Tibial artery (tissue), 4 donors: Measurements from ENCODE around the gene APCDD1L.
"Not testable (repeated sequence)": the region's sequence is repeated elsewhere in the genome, so short reads cannot be mapped to it uniquely, and the experiment has no call there.

Source experiments
- DNase-seq, 2 donors: peaks; one replicate each; pipeline ENCODE4 v3.0.0-alpha.2; 2019
- H3K27ac ChIP-seq, 2 donors: fragments of 200-600 bp; sonication (generic) in 1 of 2; 1 replicate in 1 of 2; 2 replicates in 1 of 2; pipeline ENCODE4 v1.5.1; 2018 to 2019; ENCODE audit warnings: mild to moderate bottlenecking in 1 of 2
- H3K27me3 ChIP-seq, 2 donors: fragments of 200-600 bp; sonication (generic) in 1 of 2; one replicate each; pipeline versions ENCODE4 v1.5.1 to v1.6.0; 2016 to 2019
- H3K36me3 ChIP-seq, 3 donors: fragments of 200-600 bp; sonication (generic) in 2 of 3; one replicate each; pipeline ENCODE4 v1.5.1; 2016 to 2019; ENCODE audit warnings: mild to moderate bottlenecking in 2 of 3
- H3K4me1 ChIP-seq, 4 donors: fragments of 200-600 bp; sonication (generic) in 2 of 4; 1 replicate in 3 of 4; 2 replicates in 1 of 4; pipeline ENCODE4 v1.5.1; 2016 to 2019
- H3K4me3 ChIP-seq, 2 donors: fragments of 200-600 bp; sonication (generic) in 1 of 2; 1 replicate in 1 of 2; 2 replicates in 1 of 2; pipeline ENCODE4 v1.5.1; 2018 to 2019; ENCODE audit warnings: mild to moderate bottlenecking in 2 of 2
- H3K9me3 ChIP-seq, 3 donors: fragments of 200-600 bp; sonication (generic) in 1 of 3; one replicate each; pipeline ENCODE4 v1.5.1; 2016 to 2019
- CTCF ChIP-seq, 2 experiments: fragments of 200-600 bp in 1 of 2; fragments of 450-650 bp in 1 of 2; IDR thresholded peaks; one replicate each; pipeline ENCODE4 v1.5.1; 2017 to 2019; ENCODE audit warnings: antibody characterized with exemption in 2 of 2, mild to moderate bottlenecking in 1 of 2, moderate library complexity in 1 of 2
- intact Hi-C: fragments of 100-400 bp; cut with DNase I; formaldehyde crosslinking; loops from one replicate; pipeline ENCODE4 v1.15.0; 2023; ENCODE audit warnings: low total_unique reads

The APCDD1L gene

DNA sequence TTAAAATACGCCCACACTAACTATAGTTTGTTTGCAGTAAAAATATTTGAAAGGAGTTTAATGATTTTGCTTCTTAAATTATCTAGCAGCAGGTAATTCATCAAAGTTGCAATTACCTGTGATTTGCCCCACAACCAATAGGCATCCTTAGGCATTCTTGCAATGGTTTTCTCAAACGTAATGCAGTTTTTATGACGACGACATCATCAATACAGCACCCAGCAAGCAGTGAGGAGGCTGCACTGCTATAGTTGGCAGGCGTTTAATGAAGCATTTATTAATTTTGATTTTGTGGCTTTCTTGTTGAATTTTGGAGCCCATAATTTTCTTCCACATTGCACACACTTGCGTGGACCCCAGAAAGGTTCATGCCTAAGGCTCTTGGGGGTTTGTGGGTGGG lies 28.1 kb upstream of the APCDD1L start:
- H3K27ac ChIP-seq, result no peak overlapping the region
- no peaks in the 10 kb centered on the region for H3K9me3 ChIP-seq
- intact Hi-C loops, result no loop called here
- no peak overlapping the region for H3K4me3 ChIP-seq
- TF ChIP-seq CTCF (IDR thresholded peaks at IDR 0.05), result no peak
- no peaks in the 10 kb centered on the region for H3K4me1 ChIP-seq
- H3K36me3 ChIP-seq, result no peaks in the 10 kb centered on the region
- peaks cover 0 to 5% of the 10 kb centered on the region in 2 donors for H3K27me3 ChIP-seq
- no peak for DNase-seq

GRCh38 chr20:58542411-58543095 lies 27.4 kb upstream of the APCDD1L start:
- H3K4me1 ChIP-seq, result no peaks in the 10 kb centered on the region
- TF ChIP-seq CTCF (IDR thresholded peaks at IDR 0.05), result no peak
- no peaks in the 10 kb centered on the region for H3K36me3 ChIP-seq
- no peak overlapping the region for H3K4me3 ChIP-seq
- peaks cover 0 to 5% of the 10 kb centered on the region in 2 donors for H3K27me3 ChIP-seq
- intact Hi-C loops, result no loop called here
- no peak for DNase-seq
- H3K27ac ChIP-seq, result no peak overlapping the region
- peaks cover 0 to 7% (median 0%) of the 10 kb centered on the region in 3 donors for H3K9me3 ChIP-seq

- intact Hi-C loops, H3K4me1 ChIP-seq, DNase-seq, H3K36me3 ChIP-seq, H3K4me3 ChIP-seq, H3K27me3 ChIP-seq, H3K27ac ChIP-seq: not testable (repeated sequence)
- peaks cover 0 to 10% (median 0%) of the 10 kb centered on the region in 3 donors for H3K9me3 ChIP-seq
Observed at GRCh38 chr20:58542034-58542410, 26.8 kb upstream of the APCDD1L start.

- no peak for TF ChIP-seq CTCF (IDR thresholded peaks at IDR 0.05)
- Histone ChIP-seq H3K4me1 (no peaks in the 10 kb centered on the region), H3K9me3 (peaks cover 0 to 10% (median 0%) of the 10 kb centered on the region in 3 donors), H3K27me3 (peaks cover 0 to 5% of the 10 kb centered on the region in 2 donors), H3K27ac (no peak overlapping the region), H3K4me3 (no peak overlapping the region), H3K36me3 (no peaks in the 10 kb centered on the region)
- no peak for DNase-seq
- intact Hi-C loops, result no loop called here
Observed at GRCh38 chr20:58538752-58539151, 23.6 kb upstream of the APCDD1L start.

DNA sequence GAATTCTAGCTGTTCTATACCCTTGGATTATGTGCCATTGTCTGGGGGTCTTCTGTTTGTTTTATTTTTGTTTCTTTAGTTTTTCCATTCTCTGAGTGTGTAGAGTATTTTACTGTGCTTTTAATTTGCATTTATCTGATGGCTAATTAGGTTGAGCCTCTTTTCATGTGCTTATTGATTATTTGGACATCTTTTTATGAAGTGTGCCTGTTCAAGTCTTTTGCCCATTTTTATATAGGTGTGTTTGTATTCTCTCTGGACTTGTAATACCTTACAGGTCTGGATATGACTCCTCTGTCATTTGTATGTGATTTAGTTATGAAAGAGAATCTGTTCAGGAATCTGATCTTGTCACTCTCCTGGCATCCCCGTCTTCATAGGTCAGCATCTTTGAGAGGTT lies 22.6 kb upstream of the APCDD1L start:
- no peak for TF ChIP-seq CTCF (IDR thresholded peaks at IDR 0.05)
- intact Hi-C loops, result no loop called here
- Histone ChIP-seq H3K4me3 (no peak overlapping the region), H3K9me3 (peaks cover 0 to 10% (median 0%) of the 10 kb centered on the region in 3 donors), H3K27ac (no peak overlapping the region), H3K36me3 (no peaks in the 10 kb centered on the region), H3K27me3 (peaks cover 0 to 2% of the 10 kb centered on the region in 2 donors), H3K4me1 (no peaks in the 10 kb centered on the region)
- no peak for DNase-seq

DNA sequence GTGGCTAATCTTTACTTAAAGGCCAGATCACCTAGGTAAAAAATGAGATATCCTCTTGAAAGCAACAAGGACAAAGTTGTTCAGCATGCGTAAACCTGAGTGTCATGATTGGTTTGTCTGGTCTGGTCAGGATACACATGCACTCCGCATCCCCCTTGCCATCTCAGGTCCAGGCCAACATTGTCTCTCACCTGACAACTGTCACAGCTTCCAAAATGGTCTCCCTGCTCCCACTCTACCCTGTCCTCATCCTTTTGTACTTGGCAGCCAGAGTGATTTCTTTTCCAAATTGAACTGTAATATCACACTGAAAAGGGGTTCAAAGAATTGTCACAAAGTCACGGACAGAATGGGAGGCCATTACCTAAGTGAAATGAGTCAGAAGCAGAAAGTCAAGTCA lies 21.1 kb upstream of the APCDD1L start:
- peaks cover 0 to 17% (median 10%) of the 10 kb centered on the region in 3 donors for H3K9me3 ChIP-seq
- DNase-seq, result no peak
- H3K36me3 ChIP-seq, result no peaks in the 10 kb centered on the region
- H3K4me1 ChIP-seq, result no peaks in the 10 kb centered on the region
- TF ChIP-seq CTCF (IDR thresholded peaks at IDR 0.05), result no peak
- peaks cover 0 to 2% of the 10 kb centered on the region in 2 donors for H3K27me3 ChIP-seq
- no peak overlapping the region for H3K4me3 ChIP-seq
- intact Hi-C loops, result no loop called here
- no peak overlapping the region for H3K27ac ChIP-seq
